Uterus (tissue), 4 donors: ENCODE results near the gene POU3F3. TPM values are rescaled to one million over a fixed set of nuclear protein-coding genes. Genes with fewer than 3 reads are reported as not detected.

Experiments
- DNase-seq, 2 donors: peaks; one replicate each; pipeline ENCODE4 v3.0.0-alpha.2; 2019 to 2020
- H3K27ac ChIP-seq, 2 donors: fragments of 200-600 bp; sonication (generic); 1 replicate in 1 of 2; 2 replicates in 1 of 2; pipeline ENCODE4 v1.5.1; 2016 to 2018
- H3K27me3 ChIP-seq, 2 donors: fragments of 200-600 bp; sonication (generic); one replicate each; pipeline ENCODE4 v1.5.1; 2018 to 2019; ENCODE audit warnings: control low read depth in 1 of 2
- H3K36me3 ChIP-seq, 2 donors: fragments of 200-600 bp; sonication (generic); one replicate each; pipeline ENCODE4 v1.5.1; 2019; ENCODE audit warnings: control low read depth in 1 of 2
- H3K4me1 ChIP-seq, 2 donors: fragments of 200-600 bp; sonication (generic); one replicate each; pipeline ENCODE4 v1.5.1; 2018 to 2019; ENCODE audit warnings: control low read depth in 1 of 2
- H3K4me3 ChIP-seq, 2 donors: fragments of 200-600 bp; sonication (generic); 1 replicate in 1 of 2; 2 replicates in 1 of 2; pipeline ENCODE4 v1.5.1; 2018 to 2019; ENCODE audit warnings: mild to moderate bottlenecking in 1 of 2
- H3K9me3 ChIP-seq, 2 donors: fragments of 200-600 bp; sonication (generic); one replicate each; pipeline ENCODE4 v1.5.1; 2019; ENCODE audit warnings: control low read depth in 1 of 2
- CTCF ChIP-seq, 4 experiments: fragments of 200-600 bp in 2 of 4; fragments of 450-650 bp in 2 of 4; sonication (generic) in 2 of 4; IDR thresholded peaks; one replicate each; pipeline ENCODE4 v1.5.1; 2016 to 2019; ENCODE audit warnings: antibody characterized with exemption in 4 of 4, mild to moderate bottlenecking in 2 of 4, moderate library complexity in 1 of 4
- POLR2A ChIP-seq, 2 donors: fragments of 450-650 bp; IDR thresholded peaks; one replicate each; pipeline ENCODE4 v1.6.1; 2016; ENCODE audit warnings: antibody characterized with exemption in 2 of 2, mild to moderate bottlenecking in 1 of 2, moderate library complexity in 1 of 2
- intact Hi-C: fragments of 100-400 bp; cut with DNase I; formaldehyde crosslinking; loops from one replicate; pipeline ENCODE4 v1.15.1; 2023; ENCODE audit warnings: low total_unique reads
- total RNA-seq, 4 donors: library from RNA; depleted of rRNA in 3 of 4; stranded (reverse); fragments of >200 nt in 3 of 4; gene quantifications; one replicate each; pipeline versions ENCODE4 v1.1.0 to v1.2.4, GENCODE V29; 2014 to 2023
- donor health status: DM: yes; HTN: yes; CAD: no.

Gene POU3F3
- total RNA-seq, 4 donors from 2014 or later = 0.18 TPM; not detected in 3

DNA sequence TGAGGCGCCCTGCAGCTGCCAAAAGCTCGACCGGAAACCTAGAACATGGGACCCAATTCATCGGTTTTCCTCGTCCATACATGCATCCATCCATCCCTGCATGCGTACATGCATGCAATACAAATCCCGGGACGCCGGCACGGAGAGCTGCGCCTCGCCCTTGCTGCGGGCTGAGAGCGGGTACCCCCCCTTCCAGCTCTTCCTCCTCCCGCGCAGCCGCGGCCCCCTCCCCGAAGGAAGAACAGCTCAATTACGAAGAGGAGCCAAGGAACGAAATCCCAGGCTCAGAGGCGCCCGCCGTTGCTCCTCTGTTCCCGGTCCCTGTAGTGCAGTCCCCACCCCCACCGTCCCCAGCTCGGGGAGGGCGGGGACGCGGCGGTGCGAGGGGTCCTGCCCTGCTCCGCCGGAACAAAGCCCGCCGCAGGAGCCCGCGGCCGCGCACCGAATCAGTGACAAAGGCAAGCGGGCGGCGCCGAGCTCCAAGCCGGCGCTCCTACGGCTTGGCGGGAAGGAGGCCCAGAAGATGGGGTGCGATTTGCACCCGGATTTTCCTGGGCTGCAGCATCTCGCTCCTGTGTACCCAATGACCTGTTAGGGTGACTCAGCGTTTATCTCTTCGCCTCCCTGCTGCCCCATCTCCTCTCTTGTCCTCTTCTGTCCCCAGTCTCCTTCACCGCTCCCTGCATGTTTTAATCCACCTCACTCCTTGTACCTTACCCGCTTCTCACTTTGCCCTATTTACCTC, 8.9 kb upstream of the POU3F3 start:
- intact Hi-C loops = no loop called here

DNA sequence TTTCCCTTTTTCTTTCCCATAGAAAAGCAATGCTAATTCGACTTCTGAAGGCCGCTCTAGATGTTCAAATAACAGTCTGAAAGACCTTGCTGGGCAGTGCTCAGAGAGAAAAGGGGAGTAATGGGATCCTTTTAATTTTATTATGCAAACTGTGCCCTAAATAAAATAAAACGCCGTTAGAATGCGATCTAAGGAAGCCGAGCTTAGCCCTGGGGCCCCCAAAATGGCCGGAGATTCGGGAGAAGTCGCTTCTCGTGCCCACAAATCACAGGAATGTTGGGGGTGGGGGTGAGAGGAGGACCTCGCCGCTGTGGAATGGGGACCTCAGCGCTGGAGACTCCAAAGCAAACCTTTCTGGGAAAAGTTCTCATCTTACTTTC, 8.4 kb upstream of the POU3F3 start:
- intact Hi-C loops = no loop called here
- no peaks in the 10 kb centered on the region for H3K9me3 ChIP-seq
- H3K4me1 ChIP-seq = peaks cover 0 to 6% of the 10 kb centered on the region in 2 donors
- peaks cover 0 to 77% of the 10 kb centered on the region in 2 donors for H3K27me3 ChIP-seq
- TF ChIP-seq POLR2A (IDR thresholded peaks at IDR 0.05) = no peak
- DNase-seq = no peak
- H3K36me3 ChIP-seq = no peaks in the 10 kb centered on the region
- H3K27ac ChIP-seq = no peak overlapping the region
- H3K4me3 ChIP-seq = no peak overlapping the region

More for the DNA sequence above, 8.9 kb upstream of the POU3F3 start:
- peaks cover 0 to 6% of the 10 kb centered on the region in 2 donors for H3K4me1 ChIP-seq
- no peak overlapping the region for H3K27ac ChIP-seq
- no peaks in the 10 kb centered on the region for H3K9me3 ChIP-seq
- no peaks in the 10 kb centered on the region for H3K36me3 ChIP-seq
- DNase-seq = no peak
- H3K4me3 ChIP-seq = no peak overlapping the region
- TF ChIP-seq CTCF (IDR thresholded peaks at IDR 0.05) = no peak
- no peak for TF ChIP-seq POLR2A (IDR thresholded peaks at IDR 0.05)
- peaks cover 0 to 76% of the 10 kb centered on the region in 2 donors for H3K27me3 ChIP-seq

GRCh38 chr2:104845946-104846785, 7.7 kb upstream of the POU3F3 start:
- H3K27me3 ChIP-seq = peaks cover 0 to 79% of the 10 kb centered on the region in 2 donors
- H3K4me3 ChIP-seq = no peak overlapping the region
- no peaks in the 10 kb centered on the region for H3K36me3 ChIP-seq
- no peak for DNase-seq
- no peak overlapping the region for H3K27ac ChIP-seq
- H3K4me1 ChIP-seq = peaks cover 0 to 6% of the 10 kb centered on the region in 2 donors
- TF ChIP-seq POLR2A (IDR thresholded peaks at IDR 0.05) (no peak), CTCF (IDR thresholded peaks at IDR 0.05) (no peak)
- no peaks in the 10 kb centered on the region for H3K9me3 ChIP-seq
- intact Hi-C loops = no loop called here

DNA sequence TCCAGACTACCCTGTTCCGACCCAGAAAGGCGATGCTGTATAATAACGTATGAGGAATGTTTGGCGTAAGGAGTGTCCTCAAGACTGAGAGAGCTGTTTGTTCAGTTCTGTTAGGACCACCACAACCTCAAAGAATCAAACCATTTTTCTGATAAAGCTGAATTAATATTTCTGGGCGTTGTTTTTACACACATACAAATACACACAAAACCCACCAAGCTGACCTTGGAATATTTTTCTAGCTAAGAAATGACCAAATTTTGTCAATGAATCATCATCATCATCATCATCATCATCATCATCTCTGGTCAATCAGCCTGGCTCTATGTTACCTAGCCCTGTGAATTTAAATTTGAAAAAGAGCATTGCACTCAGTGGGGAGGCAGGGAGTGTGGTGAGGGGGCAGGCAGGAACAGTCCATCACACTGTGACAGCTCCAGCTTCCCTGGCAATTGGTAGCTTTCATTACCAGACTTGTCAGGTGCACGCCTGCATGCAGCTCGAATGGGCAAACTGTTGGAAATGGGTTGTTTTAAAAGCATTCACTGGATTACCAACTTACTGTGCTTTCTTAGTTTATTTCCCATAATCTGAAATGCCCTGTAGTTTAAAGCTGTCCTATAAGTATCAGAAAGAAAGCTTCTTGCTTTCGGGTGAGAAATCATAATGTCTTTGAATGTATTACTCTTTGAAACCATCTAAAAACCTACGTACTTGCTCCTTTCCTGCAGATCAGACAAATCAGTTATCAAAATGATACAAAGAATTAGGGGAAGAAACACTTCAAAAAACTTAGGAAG, 6.9 kb upstream of the POU3F3 start:
- peaks cover 0 to 7% of the 10 kb centered on the region in 2 donors for H3K4me1 ChIP-seq
- no peak for DNase-seq
- peaks cover 0 to 79% of the 10 kb centered on the region in 2 donors for H3K27me3 ChIP-seq
- no peaks in the 10 kb centered on the region for H3K9me3 ChIP-seq
- intact Hi-C loops = no loop called here
- no peak for TF ChIP-seq CTCF (IDR thresholded peaks at IDR 0.05)
- TF ChIP-seq POLR2A (IDR thresholded peaks at IDR 0.05) = no peak
- no peaks in the 10 kb centered on the region for H3K36me3 ChIP-seq
- H3K4me3 ChIP-seq = no peak overlapping the region
- no peak overlapping the region for H3K27ac ChIP-seq

- Histone ChIP-seq H3K4me3 (no peak overlapping the region), H3K4me1 (peaks cover 0 to 12% of the 10 kb centered on the region in 2 donors), H3K9me3 (no peaks in the 10 kb centered on the region), H3K27me3 (peaks cover 0 to 80% of the 10 kb centered on the region in 2 donors), H3K27ac (no peak overlapping the region), H3K36me3 (no peaks in the 10 kb centered on the region)
- intact Hi-C loops = no loop called here
- no peak for DNase-seq
- no peak for TF ChIP-seq CTCF (IDR thresholded peaks at IDR 0.05)
- TF ChIP-seq POLR2A (IDR thresholded peaks at IDR 0.05) = no peak
Observed at GRCh38 chr2:104847586-104848160, 6.2 kb upstream of the POU3F3 start.
